ENCODE measurements around the gene RASL12. TPM values are rescaled to one million over a fixed set of nuclear protein-coding genes. Genes with fewer than 3 reads are reported as not detected.

RASL12 gene
- total and polyA plus RNA-seq, 2 of the 4 experiments (the other 2 are of a cell fraction): 0.18 to 0.22 TPM

- H3K4me2 ChIP-seq (ENCODE audit: low read depth, low read length): peak overlapping the region; percentile 64; the same call in 1 of the 2 replicates
- no peak overlapping the region for H3K23ac ChIP-seq (ENCODE audit: low read depth, low read length)
- no peak overlapping the region for H2AK9ac ChIP-seq (replicated peaks; ENCODE audit: low read depth, low read length, poor library complexity)
- no peak overlapping the region for H2BK20ac ChIP-seq (ENCODE audit: low read depth, low read length)
- POLR2A ChIA-PET (ENCODE audit: unreplicated experiment): no interaction called here
- H2AK5ac ChIP-seq (ENCODE audit: low read depth, low read length): no peak overlapping the region
- peaks cover 58% of the 10 kb centered on the region for H3K27me3 ChIP-seq (ENCODE audit: control insufficient read depth, insufficient read depth, low read length)
- DNase-seq: peak; percentile 74
- intact Hi-C loops (cut with micrococcal nuclease): loop anchor here (1.0 kb wide), 2 partner anchors 29 to 50 kb away; no protein-coding TSS in a partner anchor
- peaks cover 19% of the 10 kb centered on the region; the same call in 1 of the 2 replicates for H3K4me1 ChIP-seq (ENCODE audit: control insufficient read depth, insufficient read depth, low read length)
- TF ChIP-seq MXI1 (IDR thresholded peaks at IDR 0.05; ENCODE audit: borderline replicate concordance, low read depth, low read length): no peak
- peak; percentile 93 for TF ChIP-seq SMC3 (IDR thresholded peaks at IDR 0.05; ENCODE audit: low read depth, low read length)
- no peak for TF ChIP-seq USF2 (IDR thresholded peaks at IDR 0.05; ENCODE audit: low read depth, low read length)
- peak; percentile 87 for TF ChIP-seq CTCF (conservative IDR thresholded peaks at IDR 0.05; ENCODE audit: low read depth, low read length)
- no peak for TF ChIP-seq CHD1 (IDR thresholded peaks at IDR 0.05; ENCODE audit: low read depth, low read length)
- no peak for TF ChIP-seq RCOR1 (IDR thresholded peaks at IDR 0.05; ENCODE audit: insufficient replicate concordance, low read length)
- TF ChIP-seq ELK1 (IDR thresholded peaks at IDR 0.05; ENCODE audit: borderline replicate concordance, low read depth, low read length): no peak
- TF ChIP-seq RFX5 (IDR thresholded peaks at IDR 0.05; ENCODE audit: low read depth, low read length): no peak
- peak; percentile 90 for TF ChIP-seq RAD21 (IDR thresholded peaks at IDR 0.05; ENCODE audit: low read length)
- TF ChIP-seq POLR2A (IDR thresholded peaks at IDR 0.05; ENCODE audit: low read depth, low read length): peak; percentile 31; the same call in 1 of the 2 replicates
- no peak for TF ChIP-seq BHLHE40 (IDR thresholded peaks at IDR 0.05; ENCODE audit: low read depth, low read length)
- no peaks in the 10 kb centered on the region for H3K36me3 ChIP-seq (ENCODE audit: control insufficient read depth, insufficient read depth, low read length)
- no peaks in the 10 kb centered on the region for H3K9me1 ChIP-seq (ENCODE audit: insufficient read depth, low read length)
- no peaks in the 10 kb centered on the region for H3K79me1 ChIP-seq (ENCODE audit: low read depth in 1 of 2, low read length in 2 of 2)
- H2BK120ac ChIP-seq (ENCODE audit: low read depth, low read length): 0 out of 2 replicates have a peak overlapping the region, but pooled peaks have one; percentile 16
- no peak overlapping the region for H2BK15ac ChIP-seq (ENCODE audit: low read depth, low read length)
- H3K9me3 ChIP-seq (ENCODE audit: control insufficient read depth, insufficient read depth, low read length): no peaks in the 10 kb centered on the region
- no peak overlapping the region for H3K14ac ChIP-seq (replicated peaks; ENCODE audit: low read depth, low read length)
- CTCF ChIA-PET: interaction anchor here (0.5 to 4.4 kb wide), 13 partner anchors 9 to 956 kb away, joined by 3 to 74 read pairs (median 6); no protein-coding TSS in a partner anchor
- no peak overlapping the region for H3K4me3 ChIP-seq (ENCODE audit: insufficient read depth, low read depth, low read length)
- no peak overlapping the region for H2BK5ac ChIP-seq (ENCODE audit: low read depth, low read length, poor library complexity, severe bottlenecking)
- in situ Hi-C loops (cut with MboI; ENCODE audit: low sequenced_read_pairs): loop anchor here (10.0 kb wide), 1 partner anchor 48 kb away; no protein-coding TSS in a partner anchor
- no peak overlapping the region for H2AFZ ChIP-seq (replicated peaks; ENCODE audit: low read length, poor library complexity)
- H4K91ac ChIP-seq (ENCODE audit: insufficient read depth, low read depth, low read length): no peak overlapping the region
- no peaks in the 10 kb centered on the region; the same call in none of the 2 replicates for H4K20me1 ChIP-seq (ENCODE audit: insufficient read depth, low read length)
- H3K56ac ChIP-seq (ENCODE audit: extremely low read depth, insufficient read depth, low read length): no peak overlapping the region
- dilution Hi-C loops (cut with HindIII; ENCODE audit: low sequenced_read_pairs, unreplicated experiment): no loop called here
- no peak overlapping the region for H3K18ac ChIP-seq (ENCODE audit: low read depth, low read length)
- no peak overlapping the region for H3K4ac ChIP-seq (ENCODE audit: low read depth, low read length)
- H4K5ac ChIP-seq (ENCODE audit: low read depth, low read length): no peak overlapping the region
- 23% methylated on average over 4 of the region's 7 CpGs; no CpG with 5 or more reads in 1 of the 2 experiments for WGBS, 2 experiments (ENCODE audit: extremely low coverage in 2 of 2, insufficient read length in 1 of 2)
- H3K27ac ChIP-seq (ENCODE audit: insufficient read depth, low read length): no peak overlapping the region
- no peak overlapping the region; the same call in 1 of the 2 replicates for H3K9ac ChIP-seq (ENCODE audit: low read depth, low read length)
- peak; percentile 79 for ATAC-seq (ENCODE audit: low read depth)
- BruUV-seq (replicated peaks): no TSS peak
- no peak overlapping the region for H4K8ac ChIP-seq (ENCODE audit: low read depth in 2 of 2, low read length in 2 of 2)
Observed at GRCh38 chr15:65083262-65083701, 15.5 kb upstream of the RASL12 start.

Data from IMR-90 (cell line).